NCI-H2196 treated with DMSO at 0.1 percent for 48 hours (cell line): ENCODE measurements around the gene CTAG2.
"Not testable (repeated sequence)": the region's sequence is repeated elsewhere in the genome, so short reads cannot be mapped to it uniquely, and the experiment has no call there.

Experiments used
- DNase-seq: peaks from one replicate; lab custom pipeline; 2025; ENCODE audit not compliant: unreplicated experiment; lab: John Stamatoyannopoulos, UW

Gene CTAG2

GRCh38 chrX:154653413-154653812 lies at the start of gene CTAG2:
CTAG2 (minus strand) TSS chrX:154653579; CDS start chrX:154653515, 64 bp downstream.
- DNase-seq: not testable (repeated sequence)

- no peak for DNase-seq
Observed at GRCh38 chrX:154698630-154699248, 45.4 kb upstream of the CTAG2 start.

GRCh38 chrX:154696676-154697045 lies 43.3 kb upstream of the CTAG2 start:
- DNase-seq: no peak

GRCh38 chrX:154695911-154696675 lies 42.7 kb upstream of the CTAG2 start:
- DNase-seq: no peak

- DNase-seq: no peak
Observed at GRCh38 chrX:154693394-154693793, 40.0 kb upstream of the CTAG2 start.

GRCh38 chrX:154690438-154690837 lies 37.1 kb upstream of the CTAG2 start:
- not testable (repeated sequence) for DNase-seq

GRCh38 chrX:154672084-154672483 lies 18.7 kb upstream of the CTAG2 start:
- DNase-seq: not testable (repeated sequence)

- DNase-seq: not testable (repeated sequence)
Observed at GRCh38 chrX:154670848-154671247, 17.5 kb upstream of the CTAG2 start.

GRCh38 chrX:154661899-154662298 lies 8.5 kb upstream of the CTAG2 start:
- DNase-seq: no peak

- DNase-seq: no peak
Observed at GRCh38 chrX:154661170-154661569, 7.8 kb upstream of the CTAG2 start.

- DNase-seq: no peak
Observed at GRCh38 chrX:154660541-154660940, 7.2 kb upstream of the CTAG2 start.

GRCh38 chrX:154658957-154659356 lies 5.6 kb upstream of the CTAG2 start:
- DNase-seq: no peak

- no peak for DNase-seq
Observed at GRCh38 chrX:154658187-154658586, 4.8 kb upstream of the CTAG2 start.

- DNase-seq: no peak
Observed at GRCh38 chrX:154657226-154657805, 3.9 kb upstream of the CTAG2 start.

- DNase-seq: no peak
Observed at GRCh38 chrX:154655786-154656185, 2.4 kb upstream of the CTAG2 start.

GRCh38 chrX:154655346-154655745 lies 2.0 kb upstream of the CTAG2 start:
- no peak for DNase-seq

- no peak for DNase-seq
Observed at GRCh38 chrX:154654925-154655324, 1.5 kb upstream of the CTAG2 start.

- DNase-seq: no peak
Observed at GRCh38 chrX:154654372-154654771, 993 bp upstream of the CTAG2 start.

- DNase-seq: no peak
Observed at GRCh38 chrX:154653048-154653401, 354 bp downstream of the CTAG2 start.

GRCh38 chrX:154652311-154653047 lies 900 bp downstream of the CTAG2 start:
- DNase-seq: no peak

- no peak for DNase-seq
Observed at GRCh38 chrX:154650221-154650510, 3.2 kb downstream of the CTAG2 start.
